ENCODE data around the gene HAGHL.

DNA sequence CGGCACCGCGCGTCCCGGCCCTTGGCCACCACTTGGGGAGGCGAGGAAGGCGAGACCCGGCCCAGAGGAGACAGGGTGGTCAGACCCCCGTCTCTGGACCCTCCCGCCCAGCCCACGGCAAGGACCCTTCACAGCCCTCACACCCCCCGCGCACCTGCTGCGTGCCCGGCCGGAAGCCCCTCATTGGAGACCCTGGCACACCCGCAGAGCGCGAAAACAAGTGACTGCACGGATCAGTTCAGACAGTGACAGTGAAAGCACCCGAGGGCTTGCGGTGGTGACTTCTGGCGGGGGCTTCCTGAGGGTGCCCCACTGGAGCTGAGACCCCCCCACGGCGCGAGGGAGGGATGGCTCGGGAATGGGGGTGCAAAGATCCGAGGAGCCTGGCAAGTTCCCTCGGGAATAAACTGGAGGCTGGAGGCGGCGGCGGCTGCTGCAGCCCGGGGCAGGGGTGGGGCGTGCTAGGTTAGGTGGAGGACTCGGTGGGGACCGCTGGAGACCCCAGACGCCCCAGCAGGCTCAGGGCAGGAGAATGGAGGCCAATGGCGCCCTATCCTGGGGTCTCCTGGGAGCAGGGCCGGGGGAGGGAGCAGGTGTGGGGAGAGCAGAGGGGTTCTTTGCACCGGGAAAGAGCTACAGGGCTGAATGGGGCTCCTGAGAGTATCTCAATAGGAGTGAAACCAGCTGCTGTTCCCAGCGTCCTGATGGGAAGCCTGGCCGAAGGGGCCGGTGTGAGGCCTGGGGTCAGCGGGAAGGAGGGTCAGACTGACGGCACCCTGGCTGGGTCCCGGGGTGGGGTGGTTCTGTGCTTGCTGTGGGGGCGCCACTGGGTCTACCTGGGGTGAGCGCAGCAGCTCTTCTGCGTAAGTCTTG, 20.5 kb upstream of the HAGHL start:
- TF ChIP-seq, protein P1, sequence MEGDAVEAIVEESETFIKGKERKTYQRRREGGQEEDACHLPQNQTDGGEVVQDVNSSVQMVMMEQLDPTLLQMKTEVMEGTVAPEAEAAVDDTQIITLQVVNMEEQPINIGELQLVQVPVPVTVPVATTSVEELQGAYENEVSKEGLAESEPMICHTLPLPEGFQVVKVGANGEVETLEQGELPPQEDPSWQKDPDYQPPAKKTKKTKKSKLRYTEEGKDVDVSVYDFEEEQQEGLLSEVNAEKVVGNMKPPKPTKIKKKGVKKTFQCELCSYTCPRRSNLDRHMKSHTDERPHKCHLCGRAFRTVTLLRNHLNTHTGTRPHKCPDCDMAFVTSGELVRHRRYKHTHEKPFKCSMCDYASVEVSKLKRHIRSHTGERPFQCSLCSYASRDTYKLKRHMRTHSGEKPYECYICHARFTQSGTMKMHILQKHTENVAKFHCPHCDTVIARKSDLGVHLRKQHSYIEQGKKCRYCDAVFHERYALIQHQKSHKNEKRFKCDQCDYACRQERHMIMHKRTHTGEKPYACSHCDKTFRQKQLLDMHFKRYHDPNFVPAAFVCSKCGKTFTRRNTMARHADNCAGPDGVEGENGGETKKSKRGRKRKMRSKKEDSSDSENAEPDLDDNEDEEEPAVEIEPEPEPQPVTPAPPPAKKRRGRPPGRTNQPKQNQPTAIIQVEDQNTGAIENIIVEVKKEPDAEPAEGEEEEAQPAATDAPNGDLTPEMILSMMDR (IDR thresholded peaks at IDR 0.05), result no peak
- TF ChIP-seq POLR2A (IDR thresholded peaks at IDR 0.05), result no peak

All from esophagus squamous epithelium (tissue), 4 donors.